Measurements from ENCODE around the gene SMAD7.

DNA sequence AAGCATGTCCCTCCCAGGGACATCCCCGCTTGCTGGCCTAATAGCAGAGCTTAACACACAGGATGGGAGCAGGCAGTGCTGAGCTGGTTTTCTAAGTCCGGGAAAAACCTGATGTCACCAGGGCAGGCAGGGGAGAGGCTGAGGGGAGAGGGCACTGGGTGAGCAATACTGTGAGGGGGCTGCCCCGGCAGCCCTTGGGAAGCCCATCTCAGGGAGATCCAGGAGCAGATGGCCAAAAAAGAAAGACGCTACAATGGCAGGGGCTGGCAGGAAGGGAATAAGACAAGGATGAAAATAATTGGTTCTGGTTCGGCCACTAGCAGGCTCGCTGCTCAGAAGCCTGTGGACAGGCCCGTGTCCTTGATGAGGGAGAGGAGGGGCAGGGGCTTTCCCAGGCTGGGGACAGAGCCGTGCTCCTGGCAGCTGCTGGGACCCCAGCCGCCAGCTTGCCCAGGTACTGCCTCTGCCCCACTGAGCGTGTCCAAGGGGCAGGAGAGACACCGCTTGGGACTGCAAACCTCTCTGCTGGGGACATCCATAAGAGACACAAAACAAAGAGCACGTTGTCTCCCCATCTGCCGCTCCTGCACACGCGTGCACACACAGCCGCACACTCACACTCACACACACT, 30.2 kb downstream of the SMAD7 start:
- TF ChIP-seq, protein P1, sequence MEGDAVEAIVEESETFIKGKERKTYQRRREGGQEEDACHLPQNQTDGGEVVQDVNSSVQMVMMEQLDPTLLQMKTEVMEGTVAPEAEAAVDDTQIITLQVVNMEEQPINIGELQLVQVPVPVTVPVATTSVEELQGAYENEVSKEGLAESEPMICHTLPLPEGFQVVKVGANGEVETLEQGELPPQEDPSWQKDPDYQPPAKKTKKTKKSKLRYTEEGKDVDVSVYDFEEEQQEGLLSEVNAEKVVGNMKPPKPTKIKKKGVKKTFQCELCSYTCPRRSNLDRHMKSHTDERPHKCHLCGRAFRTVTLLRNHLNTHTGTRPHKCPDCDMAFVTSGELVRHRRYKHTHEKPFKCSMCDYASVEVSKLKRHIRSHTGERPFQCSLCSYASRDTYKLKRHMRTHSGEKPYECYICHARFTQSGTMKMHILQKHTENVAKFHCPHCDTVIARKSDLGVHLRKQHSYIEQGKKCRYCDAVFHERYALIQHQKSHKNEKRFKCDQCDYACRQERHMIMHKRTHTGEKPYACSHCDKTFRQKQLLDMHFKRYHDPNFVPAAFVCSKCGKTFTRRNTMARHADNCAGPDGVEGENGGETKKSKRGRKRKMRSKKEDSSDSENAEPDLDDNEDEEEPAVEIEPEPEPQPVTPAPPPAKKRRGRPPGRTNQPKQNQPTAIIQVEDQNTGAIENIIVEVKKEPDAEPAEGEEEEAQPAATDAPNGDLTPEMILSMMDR (IDR thresholded peaks at IDR 0.05 in 4 of 5, conservative IDR thresholded peaks at IDR 0.05 in 1 of 5), result no peak
- TF ChIP-seq POLR2A (IDR thresholded peaks at IDR 0.05), result no peak

All from gastrocnemius medialis (tissue), 4 donors.